Left kidney (tissue), 8 donors: Measurements from ENCODE around the gene NRXN3. TPM values are rescaled to one million over a fixed set of nuclear protein-coding genes. Genes with fewer than 3 reads are reported as not detected.

Source experiments
- DNase-seq: peaks from one replicate; pipeline ENCODE4 v3.0.0-alpha.2; 2013
- long read RNA-seq, 8 donors: transcript quantifications; one replicate each; lab custom pipeline, GENCODE V29; 2026
- polyA plus RNA-seq: library from polyadenylated mRNA; unstranded; fragments of 120-200 nt; gene quantifications from one replicate; pipeline ENCODE4 v1.2.1, GENCODE V29; 2013; ENCODE audit not compliant: insufficient read length

NRXN3 gene
- polyA plus RNA-seq, result 9.0 TPM
- long read RNA-seq, donor 1, result 0 reads
- long read RNA-seq, donor 2, result 0 reads
- long read RNA-seq, donor 3, result 0 reads
- long read RNA-seq, donor 4, result 0 reads
- long read RNA-seq, donor 5, result 0 reads
- long read RNA-seq, donor 6, result 0 reads
- long read RNA-seq, donor 7, result 0 reads
- long read RNA-seq, donor 8, result 0 reads

- DNase-seq, result peak; percentile 46
Measured at GRCh38 chr14:78170203-78170602, at the start of gene NRXN3. Gene NRXN3 (plus strand): TSS chr14:78170373. CDS start chr14:78243094, 72,721 bp downstream.

- no peak for DNase-seq
Measured at GRCh38 chr14:78122436-78122835, 47.7 kb upstream of the NRXN3 start.

GRCh38 chr14:78123650-78124253, 46.4 kb upstream of the NRXN3 start:
- no peak for DNase-seq

GRCh38 chr14:78127961-78128360, 42.2 kb upstream of the NRXN3 start:
- no peak for DNase-seq

- no peak for DNase-seq
Measured at GRCh38 chr14:78129375-78129774, 40.8 kb upstream of the NRXN3 start.

- no peak for DNase-seq
Measured at GRCh38 chr14:78130356-78130755, 39.8 kb upstream of the NRXN3 start.

GRCh38 chr14:78131201-78131600, 39.0 kb upstream of the NRXN3 start:
- no peak for DNase-seq

- DNase-seq, result no peak
Measured at GRCh38 chr14:78131616-78132015, 38.6 kb upstream of the NRXN3 start.

GRCh38 chr14:78135450-78135891, 34.7 kb upstream of the NRXN3 start:
- DNase-seq, result no peak

- no peak for DNase-seq
Measured at GRCh38 chr14:78136695-78137094, 33.5 kb upstream of the NRXN3 start.

GRCh38 chr14:78141590-78141989, 28.6 kb upstream of the NRXN3 start:
- no peak for DNase-seq

GRCh38 chr14:78142998-78143397, 27.2 kb upstream of the NRXN3 start:
- DNase-seq, result no peak

- no peak for DNase-seq
Measured at GRCh38 chr14:78143489-78144145, 26.6 kb upstream of the NRXN3 start.

- DNase-seq, result no peak
Measured at GRCh38 chr14:78152201-78153063, 17.7 kb upstream of the NRXN3 start.

- no peak for DNase-seq
Measured at GRCh38 chr14:78153064-78153341, 17.2 kb upstream of the NRXN3 start.

- DNase-seq, result no peak
Measured at GRCh38 chr14:78154827-78155226, 15.3 kb upstream of the NRXN3 start.

GRCh38 chr14:78156196-78156595, 14.0 kb upstream of the NRXN3 start:
- DNase-seq, result no peak

GRCh38 chr14:78157494-78158437, 12.4 kb upstream of the NRXN3 start:
- peak; percentile 48 for DNase-seq

GRCh38 chr14:78162202-78162601, 8.0 kb upstream of the NRXN3 start:
- no peak for DNase-seq

- no peak for DNase-seq
Measured at GRCh38 chr14:78164226-78164853, 5.8 kb upstream of the NRXN3 start.

- DNase-seq, result no peak
Measured at GRCh38 chr14:78172428-78172827, 2.3 kb downstream of the NRXN3 start.
